DND-41 (cell line): ENCODE measurements around the gene DKK2.

Experiments used
- ATAC-seq: fragments of 200-7000 bp; cut with Tn5 transposase; 3 replicates; pipeline ENCODE4 v1.9.1; 2021; ENCODE audit warnings: low read depth; ENCODE audit not compliant: insufficient read depth
- DNase-seq: peaks from one replicate; pipeline ENCODE4 v3.0.0-alpha.2; 2020
- H2AFZ ChIP-seq: 2 replicates; pipeline ENCODE4 v1.6.0; 2012; ENCODE audit warnings: low read depth, low read length
- H3K27ac ChIP-seq: 2 replicates; pipeline ENCODE4 v1.5.1; 2012; ENCODE audit warnings: low read length, inconsistent platforms
- H3K27me3 ChIP-seq: fragments of 200-600 bp; sonication (generic); 2 replicates; pipeline ENCODE4 v1.6.0; 2012; ENCODE audit warnings: low read length, mild to moderate bottlenecking, inconsistent platforms; ENCODE audit not compliant: insufficient read depth, poor library complexity
- H3K36me3 ChIP-seq: 2 replicates; pipeline ENCODE4 v1.5.1; 2012; ENCODE audit warnings: low read length, inconsistent platforms; ENCODE audit not compliant: insufficient read depth
- H3K4me1 ChIP-seq: 2 replicates; pipeline ENCODE4 v1.5.1; 2012; ENCODE audit warnings: mild to moderate bottlenecking, low read length; ENCODE audit not compliant: insufficient read depth
- H3K4me2 ChIP-seq: 2 replicates; pipeline ENCODE4 v1.6.0; 2012; ENCODE audit warnings: mild to moderate bottlenecking, moderate library complexity, low read length, inconsistent platforms; ENCODE audit not compliant: insufficient read depth
- H3K4me3 ChIP-seq, 2 experiments: fragments of 200-600 bp in 1 of 2; shearing (Covaris generic) in 1 of 2; 2 replicates each; pipeline ENCODE4 v1.5.1; 2012 to 2016; ENCODE audit warnings: inconsistent platforms in 2 of 2, low read length in 2 of 2, mild to moderate bottlenecking in 2 of 2, low read depth in 1 of 2, moderate library complexity in 1 of 2
- H3K79me2 ChIP-seq: 2 replicates; pipeline ENCODE4 v1.6.0; 2012; ENCODE audit warnings: low read length, inconsistent platforms; ENCODE audit not compliant: insufficient read depth
- H3K9ac ChIP-seq: 2 replicates; pipeline ENCODE4 v1.6.0; 2012; ENCODE audit warnings: low read depth, mild to moderate bottlenecking, inconsistent platforms, low read length, moderate library complexity
- H3K9me3 ChIP-seq: 2 replicates; pipeline ENCODE4 v1.5.1; 2012; ENCODE audit warnings: low read length, moderate library complexity, mild to moderate bottlenecking, inconsistent platforms; ENCODE audit not compliant: insufficient read depth, severe bottlenecking
- H4K20me1 ChIP-seq: 2 replicates; pipeline ENCODE4 v1.6.0; 2012; ENCODE audit warnings: low read length; ENCODE audit not compliant: insufficient read depth
- CTCF ChIP-seq: IDR thresholded peaks from 2 replicates; pipeline ENCODE4 v1.5.1; 2012; ENCODE audit warnings: borderline replicate concordance, low read length, moderate library complexity, mild to moderate bottlenecking; ENCODE audit not compliant: poor library complexity, severe bottlenecking; ENCODE audit errors: extremely low read depth
- EZH2 ChIP-seq: IDR thresholded peaks from 3 replicates; pipeline ENCODE4 v1.6.1; 2012; ENCODE audit warnings: borderline replicate concordance, low read depth, mild to moderate bottlenecking, moderate library complexity, low read length, inconsistent platforms; ENCODE audit not compliant: severe bottlenecking

The DKK2 gene

GRCh38 chr4:107006218-107006617, 29.9 kb downstream of the DKK2 start:
- H2AFZ ChIP-seq, result no peak overlapping the region
- DNase-seq, result no peak
- H3K4me1 ChIP-seq, result no peaks in the 10 kb centered on the region
- no peak overlapping the region for H3K9ac ChIP-seq
- no peak overlapping the region for H3K4me3 ChIP-seq
- no peaks in the 10 kb centered on the region for H3K79me2 ChIP-seq
- no peaks in the 10 kb centered on the region for H3K9me3 ChIP-seq
- H3K27ac ChIP-seq, result no peak overlapping the region
- H4K20me1 ChIP-seq, result no peaks in the 10 kb centered on the region
- H3K27me3 ChIP-seq, result no peaks in the 10 kb centered on the region
- no peak overlapping the region for H3K4me2 ChIP-seq
- no peaks in the 10 kb centered on the region for H3K36me3 ChIP-seq
- TF ChIP-seq CTCF, result no peak
- TF ChIP-seq EZH2, result no peak
- ATAC-seq, result no peak

- Histone ChIP-seq H3K36me3 (no peaks in the 10 kb centered on the region), H3K27ac (no peak overlapping the region), H3K79me2 (no peaks in the 10 kb centered on the region), H3K4me1 (no peaks in the 10 kb centered on the region), H3K4me2 (no peak overlapping the region), H3K9ac (no peak overlapping the region), H2AFZ (peak overlapping the region; percentile 30; the same call in 1 of the 2 replicates), H4K20me1 (no peaks in the 10 kb centered on the region), H3K27me3 (no peaks in the 10 kb centered on the region), H3K4me3 (no peak overlapping the region), H3K9me3 (no peaks in the 10 kb centered on the region)
- ATAC-seq, result no peak
- DNase-seq, result no peak
- no peak for TF ChIP-seq EZH2
- TF ChIP-seq CTCF, result no peak
Observed at GRCh38 chr4:106996490-106996889, 39.6 kb downstream of the DKK2 start.

- H4K20me1 ChIP-seq, result no peaks in the 10 kb centered on the region
- no peaks in the 10 kb centered on the region for H3K79me2 ChIP-seq
- DNase-seq, result no peak
- H3K4me1 ChIP-seq, result no peaks in the 10 kb centered on the region
- ATAC-seq, result no peak
- no peak overlapping the region for H3K4me3 ChIP-seq
- no peak overlapping the region for H2AFZ ChIP-seq
- no peak overlapping the region for H3K9ac ChIP-seq
- H3K36me3 ChIP-seq, result no peaks in the 10 kb centered on the region
- TF ChIP-seq EZH2, result no peak
- TF ChIP-seq CTCF, result no peak
- H3K9me3 ChIP-seq, result no peaks in the 10 kb centered on the region
- H3K27ac ChIP-seq, result no peak overlapping the region
- no peaks in the 10 kb centered on the region for H3K27me3 ChIP-seq
- H3K4me2 ChIP-seq, result no peak overlapping the region
Observed at GRCh38 chr4:106993827-106994226, 42.3 kb downstream of the DKK2 start.

- no peak overlapping the region for H2AFZ ChIP-seq
- H4K20me1 ChIP-seq, result no peaks in the 10 kb centered on the region
- H3K9me3 ChIP-seq, result no peaks in the 10 kb centered on the region
- H3K79me2 ChIP-seq, result no peaks in the 10 kb centered on the region
- no peak for ATAC-seq
- H3K27me3 ChIP-seq, result no peaks in the 10 kb centered on the region
- no peak for DNase-seq
- no peak overlapping the region for H3K9ac ChIP-seq
- no peaks in the 10 kb centered on the region for H3K36me3 ChIP-seq
- TF ChIP-seq CTCF, result no peak
- no peak for TF ChIP-seq EZH2
- H3K4me1 ChIP-seq, result no peaks in the 10 kb centered on the region
- no peak overlapping the region for H3K27ac ChIP-seq
- no peak overlapping the region for H3K4me2 ChIP-seq
- H3K4me3 ChIP-seq, result no peak overlapping the region
Observed at GRCh38 chr4:106987311-106987710, 48.8 kb downstream of the DKK2 start.
